HepG2 (cell line): Measurements from ENCODE around the gene WFDC5.

Experiments used
- BHLHE40 ChIP-seq: IDR thresholded peaks from 2 replicates; pipeline ENCODE4 v1.6.1; 2011; ENCODE audit warnings: low read length, improper control_type of control experiment
- IRF2 ChIP-seq: IDR thresholded peaks from 2 replicates; pipeline ENCODE4 v1.6.1; 2018; ENCODE audit warnings: missing genetic modification reagents, missing compliant biosample characterization
- ZFP62 ChIP-seq: sonication (generic); formaldehyde crosslinking; IDR thresholded peaks from 2 replicates; pipeline ENCODE4 v1.4.0; 2020; ENCODE audit warnings: missing genetic modification reagents

- TF ChIP-seq IRF2 (CRISPR knock-in tag) (no peak), BHLHE40 (no peak), ZFP62 (CRISPR knock-in tag) (no peak)
Measured at GRCh38 chr20:45082468-45082867, 32.5 kb downstream of the WFDC5 start.
